K562 (cell line): ENCODE data around the gene TUFM. TPM values are rescaled to one million over a fixed set of nuclear protein-coding genes. Genes with fewer than 3 reads are reported as not detected.

ENCODE experiments used
- BHLHE40 ChIP-seq: IDR thresholded peaks from 2 replicates; pipeline ENCODE4 v1.6.1; 2011; ENCODE audit warnings: low read length, improper control_type of control experiment
- CBX2 ChIP-seq: fragments of 200-600 bp; sonication (generic); IDR thresholded peaks from one replicate; pipeline ENCODE4 v1.6.1; 2012; ENCODE audit warnings: mild to moderate bottlenecking, low read length, inconsistent platforms; ENCODE audit not compliant: insufficient read depth, poor library complexity, severe bottlenecking
- CHD2 ChIP-seq: IDR thresholded peaks from 2 replicates; pipeline ENCODE4 v1.6.1; 2011; ENCODE audit warnings: low read depth, low read length
- CREM ChIP-seq: IDR thresholded peaks from 2 replicates; pipeline ENCODE4 v1.6.1; 2014; ENCODE audit warnings: antibody characterized with exemption, low read depth
- CTCF ChIP-seq, 3 experiments: IDR thresholded peaks in 2 of 3; conservative IDR thresholded peaks in 1 of 3; 2 replicates each; pipeline ENCODE4 v1.5.1; 2011 to 2012; ENCODE audit warnings: low read length in 3 of 3, mild to moderate bottlenecking in 3 of 3, control low read depth in 2 of 3, improper control_type of control experiment in 1 of 3, inconsistent platforms in 1 of 3, low read depth in 1 of 3, mixed read lengths in 1 of 3, moderate library complexity in 1 of 3; ENCODE audit not compliant: insufficient read depth in 2 of 3
- FIP1L1 ChIP-seq: fragments of 200-400 bp; formaldehyde crosslinking; IDR thresholded peaks from 2 replicates; pipeline ENCODE4 v1.6.1; 2018; ENCODE audit warnings: mild to moderate bottlenecking, low read depth, low read length; ENCODE audit not compliant: poor library complexity, severe bottlenecking
- HDGF ChIP-seq: fragments of 450-650 bp; IDR thresholded peaks from 2 replicates; pipeline ENCODE4 v1.6.1; 2016
- IRF9 ChIP-seq: fragments of 450-650 bp; IDR thresholded peaks from 2 replicates; pipeline ENCODE4 v1.6.1; 2016; ENCODE audit warnings: missing biosample characterization, missing genetic modification characterization
- NBN ChIP-seq: fragments of 450-650 bp; IDR thresholded peaks from 2 replicates; pipeline ENCODE4 v1.6.1; 2016; ENCODE audit warnings: low read depth, mild to moderate bottlenecking
- NEUROD1 ChIP-seq: fragments of 150-350 bp; IDR thresholded peaks from 2 replicates; pipeline ENCODE4 v1.6.1; 2014; ENCODE audit warnings: borderline replicate concordance, low read length, low read depth; ENCODE audit not compliant: partially characterized antibody
- NR4A1 ChIP-seq, 2 experiments: fragments of 250-450 bp in 1 of 2; fragments of 450-650 bp in 1 of 2; sonication (Bioruptor Pico) in 1 of 2; IDR thresholded peaks; 2 replicates each; pipeline versions ENCODE4 v1.4.0 to v1.6.1; 2016 to 2020; ENCODE audit warnings: mild to moderate bottlenecking in 2 of 2, missing compliant biosample characterization in 1 of 2, missing genetic modification characterization in 1 of 2, moderate library complexity in 1 of 2
- PPARD ChIP-seq: fragments of 250-450 bp; sonication (Bioruptor Pico); IDR thresholded peaks from 2 replicates; pipeline ENCODE4 v1.8.0; 2022; ENCODE audit warnings: inconsistent platforms, mild to moderate bottlenecking, moderate library complexity
- SPI1 ChIP-seq: IDR thresholded peaks from 2 replicates; pipeline ENCODE4 v1.6.1; 2011; ENCODE audit warnings: low read depth, low read length, control low read depth, borderline replicate concordance
- TAL1 ChIP-seq: fragments of 450-650 bp; IDR thresholded peaks from 2 replicates; pipeline ENCODE4 v1.6.1; 2016; ENCODE audit warnings: mild to moderate bottlenecking
- TCF3 ChIP-seq: sonication (generic); formaldehyde crosslinking; IDR thresholded peaks from 2 replicates; pipeline ENCODE4 v1.4.0; 2020; ENCODE audit warnings: mild to moderate bottlenecking, missing genetic modification reagents
- ZBTB1 ChIP-seq: sonication (generic); formaldehyde crosslinking; IDR thresholded peaks from 2 replicates; pipeline ENCODE4 v1.8.1; 2023; ENCODE audit warnings: missing genetic modification reagents, low read depth, mild to moderate bottlenecking, borderline replicate concordance
- ZC3H11A ChIP-seq: IDR thresholded peaks from 2 replicates; pipeline ENCODE4 v1.6.1; 2012; ENCODE audit warnings: low read depth, low read length, improper control_type of control experiment
- ZNF277 ChIP-seq: fragments of 250-450 bp; sonication (Bioruptor Pico); IDR thresholded peaks from 2 replicates; pipeline ENCODE4 v1.8.0; 2022; ENCODE audit warnings: inconsistent platforms, mild to moderate bottlenecking, moderate library complexity, borderline replicate concordance
- ZNF282 ChIP-seq: sonication (generic); formaldehyde crosslinking; IDR thresholded peaks from 2 replicates; pipeline ENCODE4 v1.8.1; 2023; ENCODE audit warnings: missing genetic modification reagents
- ZNF639 ChIP-seq, 2 experiments: fragments of 200-800 bp in 1 of 2; sonication (Bioruptor generic) in 1 of 2; sonication (generic) in 1 of 2; formaldehyde crosslinking in 1 of 2; IDR thresholded peaks in 1 of 2; conservative IDR thresholded peaks in 1 of 2; 2 replicates each; pipeline versions ENCODE4 v1.5.0 to v1.6.1; 2016 to 2020; ENCODE audit warnings: missing compliant biosample characterization in 1 of 2, missing genetic modification characterization in 1 of 2, missing genetic modification reagents in 1 of 2
- ZSCAN29 ChIP-seq: fragments of 450-650 bp; IDR thresholded peaks from 2 replicates; pipeline ENCODE4 v1.6.1; 2017
- polyA plus RNA-seq, 8 experiments: library from polyadenylated mRNA; depleted of rRNA in 4 of 8; stranded (reverse) in 5 of 8; unstranded in 3 of 8; fragments of >200 nt; fragmentation: Nextera tagmentation in 2 of 8; fragmentation: Illumina TruSeq in 1 of 8; extraction: Ambion mirVana in 2 of 8; extraction: Trizol in 1 of 8; gene quantifications; 2 replicates each; pipeline versions ENCODE4 v1.2.1 to v1.2.3, GENCODE V29; 2011 to 2014; ENCODE audit warnings: inconsistent platforms in 1 of 8, missing spikeins in 1 of 8
- total RNA-seq, 7 experiments: library from RNA; depleted of rRNA in 6 of 7; stranded (reverse); fragments of >200 nt in 6 of 7; fragmentation: Illumina TruSeq in 2 of 7; extraction: Trizol in 2 of 7; gene quantifications; 2 replicates each; pipeline versions ENCODE4 v1.2.1 to v1.2.3, GENCODE V29; 2011 to 2021; ENCODE audit warnings: low replicate concordance in 1 of 7

Gene TUFM
- total and polyA plus RNA-seq, 9 of the 15 experiments (the other 6 are each of a cell fraction or from before 2014, with no cell fraction given): 34.1 to 434 (median 256) TPM

GRCh38 chr16:28846080-28846932 lies at the start of gene TUFM (continued):
- no peak for TF ChIP-seq PPARD (CRISPR knock-in tag)
- no peak for TF ChIP-seq TAL1
- TF ChIP-seq ZNF639 (CRISPR knock-in tag; conservative IDR thresholded peaks at IDR 0.05 in 1 of 2, IDR thresholded peaks at IDR 0.05 in 1 of 2): peak in 1 of 2 experiments; percentile 100; a peak in 2 of 4 replicates
- TF ChIP-seq ZC3H11A: no peak
- 0 out of 2 replicates have a peak, but pooled peaks have one; percentile 62 for TF ChIP-seq NR4A1 (CRISPR knock-in tag; IDR thresholded peaks at IDR 0.05)
- TF ChIP-seq NR4A1 (tag; IDR thresholded peaks at IDR 0.05): no peak
- peak; percentile 100 for TF ChIP-seq CREM
- TF ChIP-seq ZNF277 (CRISPR knock-in tag): no peak
- peak; percentile 71 for TF ChIP-seq FIP1L1
- TF ChIP-seq NBN: peak; percentile 91; the same call in 1 of the 2 replicates
- TF ChIP-seq ZSCAN29: no peak
- TF ChIP-seq IRF9 (tag): no peak
- peak; percentile 36; the same call in 1 of the 2 replicates for TF ChIP-seq ZBTB1
- peak; percentile 87 to 93 (median 93) for TF ChIP-seq CTCF (IDR thresholded peaks at IDR 0.05 in 2 of 3, conservative IDR thresholded peaks at IDR 0.05 in 1 of 3; ENCODE audit: insufficient read depth in 2 of 3, low read depth in 1 of 3, low read length in 3 of 3)
- TF ChIP-seq CHD2: 0 out of 2 replicates have a peak, but pooled peaks have one; percentile 15
- TF ChIP-seq NEUROD1: peak; percentile 32
- peak; percentile 55 for TF ChIP-seq BHLHE40
- no peak for TF ChIP-seq SPI1
- no peak for TF ChIP-seq ZNF282
- TF ChIP-seq CBX2: no peak
- TF ChIP-seq TCF3 (CRISPR knock-in tag): 0 out of 2 replicates have a peak, but pooled peaks have one; percentile 19
- peak; percentile 54; the same call in 1 of the 2 replicates for TF ChIP-seq HDGF
